HG02798 (cell line): ENCODE results near the gene HTT.

Source experiments
- ATAC-seq: cut with Tn5 transposase; IDR thresholded peaks from one replicate; pipeline ENCODE4 v1.9.1; 2021; ENCODE audit warnings: mild to moderate bottlenecking; ENCODE audit not compliant: unreplicated experiment, poor library complexity

HTT gene

GRCh38 chr4:3074078-3074845 is at the start of gene HTT, which contains the start of gene HTT-AS:
Gene HTT, plus strand, starts transcription at chr4:3074681. Its CDS starts 145 bp downstream, at chr4:3074826.
Gene HTT-AS, minus strand, starts transcription at chr4:3074538.
- peak; percentile 86 for ATAC-seq

GRCh38 chr4:3025881-3026280 is 48.6 kb upstream of the HTT start:
- ATAC-seq, result no peak

GRCh38 chr4:3026540-3026939 is 47.9 kb upstream of the HTT start:
- ATAC-seq, result no peak

GRCh38 chr4:3029464-3029863 is 45.0 kb upstream of the HTT start:
- ATAC-seq, result no peak

- no peak for ATAC-seq
Observed at GRCh38 chr4:3030566-3031356, 43.7 kb upstream of the HTT start.

GRCh38 chr4:3031357-3032082 is 43.0 kb upstream of the HTT start:
- ATAC-seq, result no peak

GRCh38 chr4:3034231-3034630 is 40.2 kb upstream of the HTT start:
- no peak for ATAC-seq

- ATAC-seq, result no peak
Observed at GRCh38 chr4:3035249-3035648, 39.2 kb upstream of the HTT start.

- no peak for ATAC-seq
Observed at GRCh38 chr4:3035674-3036073, 38.8 kb upstream of the HTT start.

GRCh38 chr4:3036131-3036952 is 38.1 kb upstream of the HTT start:
- no peak for ATAC-seq

- no peak for ATAC-seq
Observed at GRCh38 chr4:3037957-3038461, 36.5 kb upstream of the HTT start.

GRCh38 chr4:3039706-3040366 is 34.6 kb upstream of the HTT start:
- ATAC-seq, result no peak

- peak; percentile 40 for ATAC-seq
Observed at GRCh38 chr4:3040452-3041191, 33.9 kb upstream of the HTT start.

- ATAC-seq, result peak; percentile 32
Observed at GRCh38 chr4:3041192-3042142, 33.0 kb upstream of the HTT start.

- no peak for ATAC-seq
Observed at GRCh38 chr4:3042226-3042625, 32.3 kb upstream of the HTT start.

- no peak for ATAC-seq
Observed at GRCh38 chr4:3043282-3044020, 31.0 kb upstream of the HTT start.
